ENCODE data around the gene CTSZ.
"Not testable (repeated sequence)": the region's sequence is repeated elsewhere in the genome, so short reads cannot be mapped to it uniquely, and the experiment has no call there.

The CTSZ gene

GRCh38 chr20:59013031-59013951, 6.2 kb upstream of the CTSZ start:
- DNase-seq: no peak

GRCh38 chr20:59011874-59012157, 4.8 kb upstream of the CTSZ start:
- not testable (repeated sequence) for DNase-seq

- no peak for DNase-seq
Observed at GRCh38 chr20:59010995-59011873, 4.2 kb upstream of the CTSZ start.

GRCh38 chr20:59010321-59010994, 3.4 kb upstream of the CTSZ start:
- no peak for DNase-seq

- DNase-seq: no peak
Observed at GRCh38 chr20:59008715-59009336, 1.8 kb upstream of the CTSZ start.

GRCh38 chr20:59007665-59008511, 834 bp upstream of the CTSZ start:
- DNase-seq: no peak

GRCh38 chr20:59006167-59006863, 739 bp downstream of the CTSZ start:
- DNase-seq: no peak

- DNase-seq: no peak
Observed at GRCh38 chr20:59005523-59006166, 1.4 kb downstream of the CTSZ start.

- DNase-seq: no peak
Observed at GRCh38 chr20:59004763-59005522, 2.1 kb downstream of the CTSZ start.

- peak; percentile 58 to 64 for DNase-seq
Observed at GRCh38 chr20:59004493-59004762, 2.6 kb downstream of the CTSZ start.

- no peak for DNase-seq
Observed at GRCh38 chr20:59003836-59004492, 3.1 kb downstream of the CTSZ start.

GRCh38 chr20:59002874-59003399, 4.1 kb downstream of the CTSZ start:
- DNase-seq: no peak

- DNase-seq: no peak
Observed at GRCh38 chr20:59002388-59002787, 4.7 kb downstream of the CTSZ start.

GRCh38 chr20:59001449-59002171, 5.4 kb downstream of the CTSZ start:
- DNase-seq: no peak

GRCh38 chr20:59001068-59001448, 6.0 kb downstream of the CTSZ start:
- no peak for DNase-seq

GRCh38 chr20:59000326-59000725, 6.7 kb downstream of the CTSZ start:
- DNase-seq: no peak

GRCh38 chr20:58998656-58999055, 8.4 kb downstream of the CTSZ start:
- no peak for DNase-seq

GRCh38 chr20:58997141-58997770, 9.8 kb downstream of the CTSZ start:
- DNase-seq: no peak

Measured in activated CD4-positive, alpha-beta T cell treated with anti-CD3 and anti-CD28 coated beads, Interleukin-2, amount 50 U/mL, for 48 hours (primary cell).